Measurements from ENCODE around the gene TNIP2.
"Not testable (repeated sequence)": the region's sequence is repeated elsewhere in the genome, so short reads cannot be mapped to it uniquely, and the experiment has no call there.

TNIP2 gene

GRCh38 chr4:2785613-2786012 lies 29.5 kb upstream of the TNIP2 start:
- H3K4me3 ChIP-seq (replicated peaks; ENCODE audit: low read depth, low read length), result no peak overlapping the region
- no peak for DNase-seq (ENCODE audit: low read depth)
- TF ChIP-seq CTCF (IDR thresholded peaks at IDR 0.05; ENCODE audit: low read length, missing control alignments), result no peak

GRCh38 chr4:2783790-2784189 lies 27.7 kb upstream of the TNIP2 start:
- no peak for TF ChIP-seq CTCF (IDR thresholded peaks at IDR 0.05; ENCODE audit: low read length, missing control alignments)
- no peak overlapping the region for H3K4me3 ChIP-seq (replicated peaks; ENCODE audit: low read depth, low read length)
- DNase-seq (ENCODE audit: low read depth), result no peak

GRCh38 chr4:2781911-2782310 lies 25.8 kb upstream of the TNIP2 start:
- no peak for TF ChIP-seq CTCF (IDR thresholded peaks at IDR 0.05; ENCODE audit: low read length, missing control alignments)
- no peak overlapping the region for H3K4me3 ChIP-seq (replicated peaks; ENCODE audit: low read depth, low read length)
- no peak for DNase-seq (ENCODE audit: low read depth)

GRCh38 chr4:2780643-2781042 lies 24.5 kb upstream of the TNIP2 start:
- not testable (repeated sequence) for H3K4me3 ChIP-seq (replicated peaks; ENCODE audit: low read depth, low read length); DNase-seq (ENCODE audit: low read depth)

- no peak for TF ChIP-seq CTCF (IDR thresholded peaks at IDR 0.05; ENCODE audit: low read length, missing control alignments)
- DNase-seq (ENCODE audit: low read depth), result no peak
Observed at GRCh38 chr4:2771264-2771663, 15.1 kb upstream of the TNIP2 start.

GRCh38 chr4:2768921-2769336 lies 12.8 kb upstream of the TNIP2 start:
- no peak for DNase-seq (ENCODE audit: low read depth)
- no peak for TF ChIP-seq CTCF (IDR thresholded peaks at IDR 0.05; ENCODE audit: low read length, missing control alignments)
- no peak overlapping the region for H3K4me3 ChIP-seq (replicated peaks; ENCODE audit: low read depth, low read length)

More at GRCh38 chr4:2771264-2771663, 15.1 kb upstream of the TNIP2 start:
- H3K4me3 ChIP-seq (replicated peaks; ENCODE audit: low read depth, low read length), result no peak overlapping the region

GRCh38 chr4:2768124-2768523 lies 12.0 kb upstream of the TNIP2 start:
- no peak for TF ChIP-seq CTCF (IDR thresholded peaks at IDR 0.05; ENCODE audit: low read length, missing control alignments)
- no peak for DNase-seq (ENCODE audit: low read depth)
- H3K4me3 ChIP-seq (replicated peaks; ENCODE audit: low read depth, low read length), result no peak overlapping the region

GRCh38 chr4:2767705-2768074 lies 11.6 kb upstream of the TNIP2 start:
- H3K4me3 ChIP-seq (replicated peaks; ENCODE audit: low read depth, low read length), result no peak overlapping the region
- no peak for TF ChIP-seq CTCF (IDR thresholded peaks at IDR 0.05; ENCODE audit: low read length, missing control alignments)
- no peak for DNase-seq (ENCODE audit: low read depth)

All from fibroblast of pulmonary artery (primary cell).